SK-N-MC (cell line): ENCODE results near the gene RING1.

Experiments
- DNase-seq: peaks from one replicate; pipeline ENCODE4 v3.0.0-alpha.2; 2011; ENCODE audit warnings: low read depth, low spot score
- H3K27ac ChIP-seq: fragments of 200-600 bp; sonication (generic); 2 replicates; pipeline ENCODE4 v1.5.1; 2016; ENCODE audit warnings: mixed run types
- H3K36me3 ChIP-seq: fragments of 200-600 bp; sonication (generic); 2 replicates; pipeline ENCODE4 v1.6.1; 2017; ENCODE audit warnings: antibody characterized with exemption, low read length, mixed read lengths; ENCODE audit not compliant: insufficient read depth
- H3K4me3 ChIP-seq: fragments of 200-600 bp; sonication (generic); 2 replicates; pipeline ENCODE4 v1.5.1; 2016
- H3K9ac ChIP-seq: fragments of 200-600 bp; sonication (generic); 2 replicates; pipeline ENCODE4 v1.8.0; 2017; ENCODE audit warnings: mixed run types, mixed read lengths; ENCODE audit not compliant: insufficient read length
- H3K9me3 ChIP-seq: fragments of 200-600 bp; sonication (generic); 2 replicates; pipeline ENCODE4 v1.6.1; 2017; ENCODE audit warnings: low read depth, mild to moderate bottlenecking, antibody characterized with exemption, low read length, moderate library complexity, mixed read lengths
- EZH2 ChIP-seq: fragments of 200-600 bp; sonication (generic); IDR thresholded peaks from one replicate; pipeline ENCODE4 v1.6.1; 2017; ENCODE audit warnings: antibody characterized with exemption
- FOXP2 ChIP-seq: optimal IDR thresholded peaks from 2 replicates; pipeline ENCODE3; 2011; ENCODE audit warnings: mild to moderate bottlenecking, moderate library complexity; ENCODE audit not compliant: insufficient read depth; ENCODE audit errors: extremely low read length, control extremely low read depth
- POLR2AphosphoS5 ChIP-seq: IDR thresholded peaks from 2 replicates; pipeline ENCODE4 v1.6.1; 2012; ENCODE audit warnings: mild to moderate bottlenecking, low read depth, low read length, borderline replicate concordance

Gene RING1

GRCh38 chr6:33251395-33252012 is 43.2 kb downstream of the RING1 start:
- DNase-seq: no peak
- Histone ChIP-seq H3K9ac (no peak overlapping the region), H3K4me3 (no peak overlapping the region), H3K9me3 (no peaks in the 10 kb centered on the region), H3K27ac (no peak overlapping the region), H3K36me3 (peaks cover 5% of the 10 kb centered on the region; the same call in 1 of the 2 replicates)
- TF ChIP-seq EZH2: no peak
- no peak for TF ChIP-seq POLR2AphosphoS5
- TF ChIP-seq FOXP2: no peak

GRCh38 chr6:33252759-33253158 is 44.5 kb downstream of the RING1 start:
- Histone ChIP-seq H3K36me3 (peaks cover 8% of the 10 kb centered on the region; the same call in 1 of the 2 replicates), H3K4me3 (no peak overlapping the region), H3K9ac (no peak overlapping the region), H3K27ac (no peak overlapping the region), H3K9me3 (no peaks in the 10 kb centered on the region)
- TF ChIP-seq FOXP2 (no peak), POLR2AphosphoS5 (no peak), EZH2 (no peak)
- DNase-seq: no peak

- TF ChIP-seq EZH2 (no peak), FOXP2 (no peak), POLR2AphosphoS5 (no peak)
- Histone ChIP-seq H3K27ac (no peak overlapping the region), H3K4me3 (no peak overlapping the region), H3K36me3 (peaks cover 8% of the 10 kb centered on the region; the same call in 1 of the 2 replicates), H3K9me3 (no peaks in the 10 kb centered on the region), H3K9ac (no peak overlapping the region)
- DNase-seq: no peak
These were observed 46.3 kb downstream of the RING1 start for GRCh38 chr6:33254591-33254990.

- no peaks in the 10 kb centered on the region for H3K9me3 ChIP-seq
- H3K36me3 ChIP-seq: peaks cover 19% of the 10 kb centered on the region; the same call in 1 of the 2 replicates
- DNase-seq: no peak
- TF ChIP-seq POLR2AphosphoS5: no peak
- TF ChIP-seq EZH2: no peak
- no peak for TF ChIP-seq FOXP2
- H3K27ac ChIP-seq: no peak overlapping the region
- no peak overlapping the region for H3K9ac ChIP-seq
- no peak overlapping the region for H3K4me3 ChIP-seq
These were observed 50.7 kb downstream of the RING1 start for GRCh38 chr6:33259032-33259431.
